Measurements from ENCODE around the gene ZCCHC14.

The ZCCHC14 gene

DNA sequence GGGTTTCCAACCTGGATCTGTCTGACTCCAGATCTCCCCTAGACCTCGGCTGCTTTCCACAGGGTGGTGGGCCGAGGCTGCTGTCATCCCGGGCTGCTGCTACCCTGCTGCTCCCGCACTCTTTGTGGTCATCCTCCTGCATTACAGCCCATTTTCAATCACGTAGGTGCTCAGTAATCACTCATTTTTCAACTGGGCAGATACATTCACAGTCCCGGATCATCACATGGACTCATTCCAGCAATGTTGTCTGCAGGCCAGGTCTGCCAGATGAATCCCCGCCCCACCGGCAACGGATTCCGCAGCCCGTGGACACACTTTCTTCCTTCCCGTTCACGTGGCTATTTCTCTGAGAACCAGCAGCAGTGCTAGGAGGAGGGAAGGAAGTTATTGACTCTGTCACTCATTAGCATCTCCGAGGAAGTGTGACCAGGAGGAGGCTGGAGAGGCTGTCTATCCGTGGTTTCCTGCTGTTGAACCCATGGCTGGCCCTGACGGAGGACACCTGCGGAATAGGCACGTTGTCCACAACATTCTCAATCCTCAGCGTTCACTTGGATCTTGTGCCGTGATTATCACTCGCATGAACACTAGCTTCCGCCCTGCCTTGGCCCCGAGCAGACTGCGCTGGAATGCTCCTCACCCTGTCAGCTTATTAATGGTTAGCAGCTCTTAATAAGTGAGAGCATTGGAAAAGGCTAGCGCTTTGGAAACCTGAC lies 14.7 kb upstream of the ZCCHC14 start:
- H3K4ac ChIP-seq (ENCODE audit: low read length) = no peak overlapping the region
- no peak overlapping the region for H3K18ac ChIP-seq (ENCODE audit: low read length)
- no peak overlapping the region for H2BK5ac ChIP-seq (ENCODE audit: low read length)
- no peak overlapping the region for H2BK12ac ChIP-seq (ENCODE audit: low read length)
- peak overlapping the region; percentile 5 for H2AFZ ChIP-seq (ENCODE audit: low read length)
- no peak overlapping the region for H2AK5ac ChIP-seq (ENCODE audit: low read depth, low read length)
- no peak overlapping the region for H2BK120ac ChIP-seq (ENCODE audit: low read depth, low read length)
- H3K23ac ChIP-seq (ENCODE audit: low read depth, low read length, poor library complexity) = no peak overlapping the region
- H4K8ac ChIP-seq (ENCODE audit: low read depth, low read length) = no peak overlapping the region
- H3K14ac ChIP-seq (ENCODE audit: low read length) = no peak overlapping the region
- H3K36me3 ChIP-seq (replicated peaks in 1 of 2; ENCODE audit: control insufficient read depth in 2 of 2, insufficient read depth in 2 of 2, low read length in 2 of 2) = peaks cover 0 to 2% of the 10 kb centered on the region in 2 donors
- no CpG with 5 or more reads among the region's 25 CpGs for WGBS, 2 donors (ENCODE audit: extremely low coverage in 2 of 2, insufficient read length in 2 of 2, insufficient replicate concordance in 1 of 2)
- peaks cover 0 to 4% (median 0%) of the 10 kb centered on the region in 3 experiments for H3K27me3 ChIP-seq (ENCODE audit: control insufficient read depth in 3 of 3, insufficient read depth in 3 of 3, low read depth in 1 of 3, low read length in 3 of 3)
- no peak for DNase-seq (ENCODE audit: low spot score)
- peaks cover 0 to 4% of the 10 kb centered on the region in 2 donors for H3K9me3 ChIP-seq (replicated peaks in 1 of 2; ENCODE audit: control insufficient read depth in 2 of 2, insufficient read depth in 1 of 2, low read depth in 1 of 2, low read length in 2 of 2)
- H2BK15ac ChIP-seq (ENCODE audit: low read length) = no peak overlapping the region
- H3K4me1 ChIP-seq (ENCODE audit: control insufficient read depth in 2 of 2, insufficient read depth in 1 of 2, low read depth in 1 of 2, low read length in 2 of 2) = peaks cover 0 to 3% of the 10 kb centered on the region in 2 donors
- H4K91ac ChIP-seq (ENCODE audit: low read depth, low read length, poor library complexity) = no peak overlapping the region
- no peak overlapping the region for H3K4me3 ChIP-seq (ENCODE audit: low read length in 2 of 2)
- H3K27ac ChIP-seq (replicated peaks; ENCODE audit: low read length) = no peak overlapping the region
- no peaks in the 10 kb centered on the region for H3K79me1 ChIP-seq (ENCODE audit: low read depth, low read length)
- no peak overlapping the region for H3K4me2 ChIP-seq (ENCODE audit: insufficient read depth, low read length, poor library complexity, severe bottlenecking)
- no peak overlapping the region for H3K9ac ChIP-seq (ENCODE audit: low read depth, low read length, poor library complexity)

DNA sequence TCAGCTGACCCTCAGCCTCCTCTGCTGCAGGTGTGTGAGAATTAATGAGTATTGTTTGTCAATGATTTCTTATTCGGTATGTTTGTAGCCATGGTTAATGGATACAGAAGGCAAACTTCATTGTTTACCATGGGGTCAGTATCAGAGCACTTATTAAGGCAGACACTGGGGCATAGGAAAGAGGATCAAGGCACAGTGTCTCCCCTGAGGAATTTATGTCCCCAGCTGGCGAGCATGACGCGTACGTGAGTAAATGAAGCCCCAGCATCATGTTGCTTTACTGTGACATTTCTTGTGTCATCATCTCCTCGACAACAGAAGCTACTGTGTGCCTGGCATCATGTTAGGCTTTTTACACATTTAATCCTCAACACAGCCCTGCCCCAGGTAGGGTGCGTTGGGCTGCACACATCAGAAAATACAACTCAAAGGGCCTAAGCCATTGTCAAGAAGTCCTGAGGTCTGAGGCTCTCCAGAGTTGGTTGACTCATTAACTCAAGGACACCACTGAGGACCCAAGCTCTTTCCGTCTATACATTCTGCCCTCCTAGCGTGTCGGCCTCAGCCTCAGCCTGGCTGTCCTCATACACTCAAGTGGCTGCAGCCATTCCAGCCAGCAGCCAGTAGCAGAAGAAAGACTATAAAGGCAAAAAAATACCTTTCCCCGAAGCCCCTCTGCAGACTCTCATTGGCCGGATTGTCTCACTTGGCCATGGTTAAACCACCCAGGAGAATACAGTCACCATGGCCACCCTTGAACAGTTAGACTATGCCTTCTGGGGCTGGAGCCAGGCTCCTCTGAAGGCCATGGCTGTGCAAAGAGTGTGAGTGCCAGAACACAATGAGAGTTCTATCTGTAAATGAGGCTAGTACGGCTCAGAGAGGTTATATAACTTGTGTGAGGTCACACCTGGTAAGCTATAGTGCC lies 13.9 kb upstream of the ZCCHC14 start:
- no peak overlapping the region for H2BK120ac ChIP-seq (ENCODE audit: low read depth, low read length)
- no peak overlapping the region for H2BK12ac ChIP-seq (ENCODE audit: low read length)
- H3K23ac ChIP-seq (ENCODE audit: low read depth, low read length, poor library complexity) = no peak overlapping the region
- H3K27me3 ChIP-seq (ENCODE audit: control insufficient read depth in 3 of 3, insufficient read depth in 3 of 3, low read depth in 1 of 3, low read length in 3 of 3) = peaks cover 0 to 4% (median 0%) of the 10 kb centered on the region in 3 experiments
- H3K14ac ChIP-seq (ENCODE audit: low read length) = no peak overlapping the region
- H4K91ac ChIP-seq (ENCODE audit: low read depth, low read length, poor library complexity) = no peak overlapping the region
- no peak for DNase-seq (ENCODE audit: low spot score)
- no peak overlapping the region for H2BK15ac ChIP-seq (ENCODE audit: low read length)
- H2AK5ac ChIP-seq (ENCODE audit: low read depth, low read length) = no peak overlapping the region
- H3K36me3 ChIP-seq (replicated peaks in 1 of 2; ENCODE audit: control insufficient read depth in 2 of 2, insufficient read depth in 2 of 2, low read length in 2 of 2) = peaks cover 0 to 5% of the 10 kb centered on the region in 2 donors
- no peak overlapping the region for H3K9ac ChIP-seq (ENCODE audit: low read depth, low read length, poor library complexity)
- no peak overlapping the region for H3K18ac ChIP-seq (ENCODE audit: low read length)
- no peak overlapping the region for H3K4me2 ChIP-seq (ENCODE audit: insufficient read depth, low read length, poor library complexity, severe bottlenecking)
- H3K4ac ChIP-seq (ENCODE audit: low read length) = no peak overlapping the region
- H4K8ac ChIP-seq (ENCODE audit: low read depth, low read length) = no peak overlapping the region
- no peak overlapping the region for H3K27ac ChIP-seq (replicated peaks; ENCODE audit: low read length)
- no peak overlapping the region for H2AFZ ChIP-seq (ENCODE audit: low read length)
- H3K9me3 ChIP-seq (replicated peaks in 1 of 2; ENCODE audit: control insufficient read depth in 2 of 2, insufficient read depth in 1 of 2, low read depth in 1 of 2, low read length in 2 of 2) = peaks cover 0 to 10% of the 10 kb centered on the region in 2 donors
- no CpG with 5 or more reads among the region's 13 CpGs for WGBS, 2 donors (ENCODE audit: extremely low coverage in 2 of 2, insufficient read length in 2 of 2, insufficient replicate concordance in 1 of 2)
- H2BK5ac ChIP-seq (ENCODE audit: low read length) = no peak overlapping the region
- no peaks in the 10 kb centered on the region for H3K79me1 ChIP-seq (ENCODE audit: low read depth, low read length)
- H3K4me3 ChIP-seq (ENCODE audit: low read length in 2 of 2) = no peak overlapping the region
- peaks cover 0 to 3% of the 10 kb centered on the region in 2 donors for H3K4me1 ChIP-seq (ENCODE audit: control insufficient read depth in 2 of 2, insufficient read depth in 1 of 2, low read depth in 1 of 2, low read length in 2 of 2)

- Histone ChIP-seq H2AFZ (ENCODE audit: low read length) (no peak overlapping the region), H2BK15ac (ENCODE audit: low read length) (no peak overlapping the region), H3K36me3 (replicated peaks in 1 of 2; ENCODE audit: control insufficient read depth in 2 of 2, insufficient read depth in 2 of 2, low read length in 2 of 2) (peaks cover 0 to 5% of the 10 kb centered on the region in 2 donors), H3K4me3 (ENCODE audit: low read length in 2 of 2) (no peak overlapping the region), H3K18ac (ENCODE audit: low read length) (no peak overlapping the region), H4K8ac (ENCODE audit: low read depth, low read length) (no peak overlapping the region), H3K14ac (ENCODE audit: low read length) (no peak overlapping the region), H4K91ac (ENCODE audit: low read depth, low read length, poor library complexity) (no peak overlapping the region), H3K27me3 (ENCODE audit: control insufficient read depth in 3 of 3, insufficient read depth in 3 of 3, low read depth in 1 of 3, low read length in 3 of 3) (peaks cover 0 to 4% (median 0%) of the 10 kb centered on the region in 3 experiments), H3K4ac (ENCODE audit: low read length) (no peak overlapping the region), H2BK12ac (ENCODE audit: low read length) (no peak overlapping the region), H3K23ac (ENCODE audit: low read depth, low read length, poor library complexity) (no peak overlapping the region), H3K4me1 (ENCODE audit: control insufficient read depth in 2 of 2, insufficient read depth in 1 of 2, low read depth in 1 of 2, low read length in 2 of 2) (peaks cover 0 to 3% of the 10 kb centered on the region in 2 donors), H3K4me2 (ENCODE audit: insufficient read depth, low read length, poor library complexity, severe bottlenecking) (no peak overlapping the region), H3K79me1 (ENCODE audit: low read depth, low read length) (no peaks in the 10 kb centered on the region), H3K27ac (replicated peaks; ENCODE audit: low read length) (no peak overlapping the region), H2AK5ac (ENCODE audit: low read depth, low read length) (no peak overlapping the region), H3K9me3 (replicated peaks in 1 of 2; ENCODE audit: control insufficient read depth in 2 of 2, insufficient read depth in 1 of 2, low read depth in 1 of 2, low read length in 2 of 2) (peaks cover 0 to 11% of the 10 kb centered on the region in 2 donors), H2BK120ac (ENCODE audit: low read depth, low read length) (no peak overlapping the region), H2BK5ac (ENCODE audit: low read length) (no peak overlapping the region), H3K9ac (ENCODE audit: low read depth, low read length, poor library complexity) (no peak overlapping the region)
- no CpG with 5 or more reads among the region's 2 CpGs for WGBS, 2 donors (ENCODE audit: extremely low coverage in 2 of 2, insufficient read length in 2 of 2, insufficient replicate concordance in 1 of 2)
- DNase-seq (ENCODE audit: low spot score) = no peak
Observed at GRCh38 chr16:87505834-87506233, 13.0 kb upstream of the ZCCHC14 start.
